Measurements from ENCODE around the gene B4GALT2.
A peak's percentile ranks its signal among the peaks of the same experiment; 100 is the strongest.

B4GALT2 gene

GRCh38 chr1:44030605-44031251 lies 51.7 kb downstream of the B4GALT2 start:
- peak; percentile 23 to 60 (median 38) for DNase-seq

- peak in 1 of 4 experiments; percentile 15 for DNase-seq
Measured at GRCh38 chr1:44031252-44032169, 52.5 kb downstream of the B4GALT2 start, which contains the start of gene SLC6A9. Gene SLC6A9 (minus strand): TSS chr1:44031462. CDS start chr1:44024277, 7,185 bp downstream.

GRCh38 chr1:44032170-44032790 lies 53.3 kb downstream of the B4GALT2 start:
- DNase-seq = no peak

- peak in 1 of 4 experiments; percentile 8 for DNase-seq
Measured at GRCh38 chr1:44033041-44033575, 54.1 kb downstream of the B4GALT2 start.

- DNase-seq = no peak
Measured at GRCh38 chr1:44033756-44034155, 54.7 kb downstream of the B4GALT2 start.

- DNase-seq = no peak
Measured at GRCh38 chr1:44034423-44034822, 55.4 kb downstream of the B4GALT2 start.

GRCh38 chr1:44034976-44035716 lies 56.1 kb downstream of the B4GALT2 start:
- DNase-seq = no peak

GRCh38 chr1:44035726-44036408 lies 56.9 kb downstream of the B4GALT2 start:
- DNase-seq = no peak

- peak; percentile 74 to 82 (median 78) for DNase-seq
Measured at GRCh38 chr1:44036409-44037139, 57.6 kb downstream of the B4GALT2 start.

GRCh38 chr1:44037154-44037553 lies 58.1 kb downstream of the B4GALT2 start:
- no peak for DNase-seq

- no peak for DNase-seq
Measured at GRCh38 chr1:44038876-44039657, 60.1 kb downstream of the B4GALT2 start.

- peak in 2 of 4 experiments; percentile 35 to 53 for DNase-seq
Measured at GRCh38 chr1:44040418-44040817, 61.4 kb downstream of the B4GALT2 start.
